Fibroblast of skin of right quadriceps (primary cell): Measurements from ENCODE around the gene EXOC3L4.

Experiments used
- DNase-seq: peaks from one replicate; pipeline ENCODE4 v3.0.0-alpha.2; 2013

Gene EXOC3L4

GRCh38 chr14:103123634-103124500, 29.3 kb downstream of the EXOC3L4 start:
- DNase-seq = no peak

- no peak for DNase-seq
Observed at GRCh38 chr14:103124501-103125001, 30.0 kb downstream of the EXOC3L4 start.

- DNase-seq = no peak
Observed at GRCh38 chr14:103125098-103126070, 30.9 kb downstream of the EXOC3L4 start.

- DNase-seq = no peak
Observed at GRCh38 chr14:103126088-103126872, 31.8 kb downstream of the EXOC3L4 start.

- DNase-seq = no peak
Observed at GRCh38 chr14:103126873-103127304, 32.4 kb downstream of the EXOC3L4 start.

GRCh38 chr14:103127356-103127755, 32.8 kb downstream of the EXOC3L4 start:
- DNase-seq = no peak

GRCh38 chr14:103127861-103128598, 33.5 kb downstream of the EXOC3L4 start:
- DNase-seq = no peak

- DNase-seq = no peak
Observed at GRCh38 chr14:103128631-103129300, 34.2 kb downstream of the EXOC3L4 start.

- DNase-seq = no peak
Observed at GRCh38 chr14:103129301-103130016, 34.9 kb downstream of the EXOC3L4 start.

- no peak for DNase-seq
Observed at GRCh38 chr14:103130017-103130764, 35.7 kb downstream of the EXOC3L4 start.

- DNase-seq = peak; percentile 62
Observed at GRCh38 chr14:103130965-103131364, 36.4 kb downstream of the EXOC3L4 start.

- no peak for DNase-seq
Observed at GRCh38 chr14:103131580-103131979, 37.1 kb downstream of the EXOC3L4 start.

- DNase-seq = no peak
Observed at GRCh38 chr14:103132381-103133209, 38.1 kb downstream of the EXOC3L4 start.

GRCh38 chr14:103133210-103134140, 39.0 kb downstream of the EXOC3L4 start:
- DNase-seq = no peak

- no peak for DNase-seq
Observed at GRCh38 chr14:103134405-103134804, 39.9 kb downstream of the EXOC3L4 start.

GRCh38 chr14:103134919-103135318, 40.4 kb downstream of the EXOC3L4 start:
- no peak for DNase-seq
